ENCODE data around the gene CACNA1H. TPM values are rescaled to one million over a fixed set of nuclear protein-coding genes. Genes with fewer than 3 reads are reported as not detected.
"Not testable (repeated sequence)": the region's sequence is repeated elsewhere in the genome, so short reads cannot be mapped to it uniquely, and the experiment has no call there.

Gene CACNA1H
- total RNA-seq, 1 experiment from 2014 or later = 9.7 TPM

DNA sequence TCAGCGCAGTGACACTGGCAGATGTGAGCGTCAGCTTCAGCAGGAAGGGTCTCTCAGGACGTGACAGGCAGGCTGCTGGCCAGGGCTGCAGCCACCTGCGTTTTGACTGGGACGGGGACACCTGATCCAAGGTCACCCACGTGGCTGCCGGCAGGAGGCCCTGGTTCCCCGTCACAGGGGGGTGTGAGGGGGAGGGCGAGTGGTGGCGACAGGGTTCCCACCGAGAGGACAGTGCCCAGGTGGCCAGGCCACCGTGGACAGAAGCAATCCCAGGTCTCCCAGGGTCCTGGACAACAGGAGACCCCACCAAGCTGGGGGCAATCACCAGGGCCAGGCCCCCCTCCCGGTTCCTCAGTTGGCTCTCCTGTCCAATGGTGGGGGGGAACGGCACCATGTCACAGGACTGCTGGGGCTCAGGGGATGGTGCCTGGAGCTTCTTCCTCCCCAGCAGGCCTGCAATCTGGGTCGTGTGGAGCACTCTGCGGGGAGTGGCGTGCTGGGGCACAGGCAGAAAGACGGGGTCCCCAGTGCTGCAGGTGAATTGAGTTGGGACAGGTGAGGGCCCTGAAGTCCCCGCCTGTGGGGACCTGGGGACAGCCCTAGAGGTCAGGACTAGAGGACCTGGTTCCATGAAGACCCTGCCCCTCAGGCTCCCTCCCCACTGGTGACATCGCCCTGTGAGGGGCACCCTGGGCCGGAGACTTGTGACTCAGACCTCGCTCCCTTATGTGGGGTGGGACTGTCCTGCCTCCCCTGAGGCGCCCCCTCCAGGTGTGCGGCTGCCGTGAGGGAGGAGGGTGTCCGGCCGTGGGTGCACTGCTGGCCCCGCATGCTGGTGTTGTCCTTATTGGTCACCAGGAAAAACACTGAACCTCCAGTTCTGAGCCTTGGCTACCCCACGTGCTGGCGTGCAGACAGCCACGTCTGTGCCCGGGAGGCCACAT is 91.3 kb downstream of the CACNA1H start:
- in situ Hi-C loops (cut with HindIII; ENCODE audit: low pct_unique_long_range_greater_than_20kb, low sequenced_read_pairs); DNase-seq (ENCODE audit: low read depth): not testable (repeated sequence)

- in situ Hi-C loops (cut with HindIII; ENCODE audit: low pct_unique_long_range_greater_than_20kb, low sequenced_read_pairs) = no loop called here
- DNase-seq (ENCODE audit: low read depth) = no peak
Observed at GRCh38 chr16:1244881-1245280, 92.0 kb downstream of the CACNA1H start.

- in situ Hi-C loops (cut with HindIII; ENCODE audit: low pct_unique_long_range_greater_than_20kb, low sequenced_read_pairs) = no loop called here
- DNase-seq (ENCODE audit: low read depth) = no peak
Observed at GRCh38 chr16:1245452-1246020, 92.6 kb downstream of the CACNA1H start.

DNA sequence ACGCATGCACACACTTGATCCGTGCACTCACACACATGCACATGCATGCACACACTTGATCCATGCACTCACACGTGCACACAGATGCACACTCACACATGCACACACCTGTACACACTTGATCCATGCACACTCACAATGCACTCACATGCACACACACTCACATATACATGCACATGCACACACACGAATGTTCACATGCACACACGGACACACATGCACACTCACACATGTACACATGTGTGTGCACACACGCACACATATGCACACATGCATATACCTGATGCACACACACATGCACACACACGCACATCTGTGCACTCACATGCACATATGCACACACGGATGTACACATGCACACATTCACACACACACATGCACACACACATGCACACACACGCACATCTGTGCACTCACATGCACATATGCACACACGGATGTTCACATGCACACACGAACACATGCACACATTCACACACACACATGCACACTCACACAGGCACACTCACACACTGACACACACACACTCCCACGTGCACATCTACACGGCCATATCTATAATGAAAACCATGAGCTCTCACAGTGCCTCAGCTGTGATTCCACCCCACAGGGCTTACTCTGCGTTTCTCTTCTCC is 95.1 kb downstream of the CACNA1H start:
- DNase-seq (ENCODE audit: low read depth); in situ Hi-C loops (cut with HindIII; ENCODE audit: low pct_unique_long_range_greater_than_20kb, low sequenced_read_pairs): not testable (repeated sequence)

GRCh38 chr16:1249031-1249755 is 96.3 kb downstream of the CACNA1H start:
- in situ Hi-C loops (cut with HindIII; ENCODE audit: low pct_unique_long_range_greater_than_20kb, low sequenced_read_pairs); DNase-seq (ENCODE audit: low read depth): not testable (repeated sequence)

DNA sequence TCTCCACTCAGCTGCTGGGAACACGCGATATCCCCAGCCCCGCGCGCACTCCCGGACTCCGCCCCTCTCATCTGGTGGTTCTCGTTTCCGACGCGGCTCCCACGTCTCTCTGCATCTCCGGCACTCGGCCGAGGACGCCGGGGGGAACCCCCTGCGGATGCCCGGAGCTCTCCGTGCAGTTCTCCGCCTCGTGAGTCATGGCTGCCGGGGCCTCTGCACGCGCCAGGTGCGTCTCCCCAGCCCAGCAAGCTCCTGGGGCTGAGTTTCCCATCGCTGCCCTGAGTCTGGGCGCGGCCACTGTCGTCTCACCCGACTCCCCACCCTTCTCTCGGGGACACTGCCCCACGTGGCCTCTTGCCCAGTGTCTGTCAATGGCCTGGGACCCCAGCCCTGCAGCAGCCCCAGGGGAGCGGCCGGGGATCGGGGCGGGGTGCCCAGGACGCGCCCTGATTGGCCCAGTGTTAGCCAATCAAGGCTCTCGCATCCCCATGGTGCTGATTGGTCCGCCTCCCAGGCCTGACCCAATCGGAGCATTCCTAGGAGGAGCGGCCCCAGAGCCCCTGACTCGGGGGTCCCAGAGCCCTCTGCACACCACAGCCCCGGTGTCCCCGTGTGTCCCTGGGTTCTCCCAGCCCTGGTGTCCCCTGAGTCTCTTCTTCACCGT is 100.9 kb downstream of the CACNA1H start:
- in situ Hi-C loops (cut with HindIII; ENCODE audit: low pct_unique_long_range_greater_than_20kb, low sequenced_read_pairs) = not testable (repeated sequence)

GRCh38 chr16:1254821-1255220 is 101.9 kb downstream of the CACNA1H start:
- in situ Hi-C loops (cut with HindIII; ENCODE audit: low pct_unique_long_range_greater_than_20kb, low sequenced_read_pairs); DNase-seq (ENCODE audit: low read depth): not testable (repeated sequence)

More for the DNA sequence above, 100.9 kb downstream of the CACNA1H start:
- DNase-seq (ENCODE audit: low read depth) = not testable (repeated sequence)

GRCh38 chr16:1255276-1256122 is 102.6 kb downstream of the CACNA1H start, which contains the start of gene TPSD1:
TSS of gene TPSD1 (plus strand) at chr16:1256069. CDS start at chr16:1256281, 212 bp downstream.
- in situ Hi-C loops (cut with HindIII; ENCODE audit: low pct_unique_long_range_greater_than_20kb, low sequenced_read_pairs); DNase-seq (ENCODE audit: low read depth): not testable (repeated sequence)

DNA sequence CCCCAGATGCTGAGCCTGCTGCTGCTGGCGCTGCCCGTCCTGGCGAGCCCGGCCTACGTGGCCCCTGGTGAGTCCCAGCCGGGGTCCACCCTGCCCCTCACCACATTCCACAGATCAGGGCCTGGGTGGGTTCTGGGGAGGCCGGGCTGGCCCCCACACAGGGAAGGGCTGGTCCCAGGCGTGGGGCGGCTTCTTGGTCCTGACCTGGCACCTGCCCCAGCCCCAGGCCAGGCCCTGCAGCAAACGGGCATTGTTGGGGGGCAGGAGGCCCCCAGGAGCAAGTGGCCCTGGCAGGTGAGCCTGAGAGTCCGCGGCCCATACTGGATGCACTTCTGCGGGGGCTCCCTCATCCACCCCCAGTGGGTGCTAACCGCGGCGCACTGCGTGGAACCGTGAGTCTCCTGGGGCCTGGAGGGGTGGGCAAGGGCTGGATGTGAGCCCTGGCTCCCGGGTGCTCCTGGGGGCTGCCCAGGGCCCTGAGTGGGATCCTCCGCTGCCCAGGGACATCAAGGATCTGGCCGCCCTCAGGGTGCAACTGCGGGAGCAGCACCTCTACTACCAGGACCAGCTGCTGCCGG is 103.5 kb downstream of the CACNA1H start:
- DNase-seq (ENCODE audit: low read depth); in situ Hi-C loops (cut with HindIII; ENCODE audit: low pct_unique_long_range_greater_than_20kb, low sequenced_read_pairs): not testable (repeated sequence)

- in situ Hi-C loops (cut with HindIII; ENCODE audit: low pct_unique_long_range_greater_than_20kb, low sequenced_read_pairs) = no loop called here
- DNase-seq (ENCODE audit: low read depth) = no peak
Observed at GRCh38 chr16:1256874-1257322, 104.0 kb downstream of the CACNA1H start.

DNA sequence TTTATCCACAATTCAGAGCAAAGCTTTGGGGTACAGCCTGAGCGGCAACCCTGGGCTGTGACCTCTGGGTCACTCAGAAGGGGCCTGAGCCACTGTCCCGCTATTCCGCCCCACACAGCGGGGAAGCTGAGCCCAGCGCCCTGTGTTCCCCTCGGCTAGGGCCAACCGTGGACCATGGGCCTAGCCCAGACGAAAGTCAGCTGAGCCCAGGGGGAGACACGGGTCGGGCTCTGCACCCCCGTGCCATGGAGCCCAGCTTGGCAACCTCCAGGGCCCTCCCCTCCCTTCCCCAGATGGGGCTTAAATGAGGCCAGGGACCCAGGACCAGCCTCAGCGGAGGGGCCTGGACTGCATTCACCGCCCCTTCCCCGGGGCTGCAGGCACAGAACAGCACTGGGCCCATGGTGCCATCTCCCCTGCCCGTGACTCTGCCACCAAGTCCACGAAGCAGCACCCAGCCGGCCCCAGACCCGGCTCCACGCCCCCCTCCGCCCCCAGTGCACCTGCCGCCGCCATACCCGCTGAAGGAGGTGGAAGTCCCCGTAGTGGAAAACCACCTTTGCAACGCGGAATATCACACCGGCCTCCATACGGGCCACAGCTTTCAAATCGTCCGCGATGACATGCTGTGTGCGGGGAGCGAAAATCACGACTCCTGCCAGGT is 104.8 kb downstream of the CACNA1H start:
- in situ Hi-C loops (cut with HindIII; ENCODE audit: low pct_unique_long_range_greater_than_20kb, low sequenced_read_pairs) = no loop called here
- DNase-seq (ENCODE audit: low read depth) = no peak

DNA sequence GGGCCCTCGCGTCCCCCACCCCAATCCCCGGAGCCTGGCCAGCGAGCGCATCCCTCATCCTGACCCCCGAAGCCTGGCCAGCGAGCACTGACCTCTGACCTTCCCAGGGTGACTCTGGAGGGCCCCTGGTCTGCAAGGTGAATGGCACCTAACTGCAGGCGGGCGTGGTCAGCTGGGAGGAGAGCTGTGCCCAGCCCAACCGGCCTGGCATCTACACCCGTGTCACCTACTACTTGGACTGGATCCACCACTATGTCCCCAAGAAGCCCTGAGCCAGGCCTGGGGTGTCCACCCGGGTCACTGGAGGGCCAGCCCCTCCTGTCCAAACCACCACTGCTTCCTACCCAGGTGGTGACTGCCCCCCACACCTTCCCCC is 105.3 kb downstream of the CACNA1H start:
- in situ Hi-C loops (cut with HindIII; ENCODE audit: low pct_unique_long_range_greater_than_20kb, low sequenced_read_pairs) = no loop called here
- DNase-seq (ENCODE audit: low read depth) = no peak

DNA sequence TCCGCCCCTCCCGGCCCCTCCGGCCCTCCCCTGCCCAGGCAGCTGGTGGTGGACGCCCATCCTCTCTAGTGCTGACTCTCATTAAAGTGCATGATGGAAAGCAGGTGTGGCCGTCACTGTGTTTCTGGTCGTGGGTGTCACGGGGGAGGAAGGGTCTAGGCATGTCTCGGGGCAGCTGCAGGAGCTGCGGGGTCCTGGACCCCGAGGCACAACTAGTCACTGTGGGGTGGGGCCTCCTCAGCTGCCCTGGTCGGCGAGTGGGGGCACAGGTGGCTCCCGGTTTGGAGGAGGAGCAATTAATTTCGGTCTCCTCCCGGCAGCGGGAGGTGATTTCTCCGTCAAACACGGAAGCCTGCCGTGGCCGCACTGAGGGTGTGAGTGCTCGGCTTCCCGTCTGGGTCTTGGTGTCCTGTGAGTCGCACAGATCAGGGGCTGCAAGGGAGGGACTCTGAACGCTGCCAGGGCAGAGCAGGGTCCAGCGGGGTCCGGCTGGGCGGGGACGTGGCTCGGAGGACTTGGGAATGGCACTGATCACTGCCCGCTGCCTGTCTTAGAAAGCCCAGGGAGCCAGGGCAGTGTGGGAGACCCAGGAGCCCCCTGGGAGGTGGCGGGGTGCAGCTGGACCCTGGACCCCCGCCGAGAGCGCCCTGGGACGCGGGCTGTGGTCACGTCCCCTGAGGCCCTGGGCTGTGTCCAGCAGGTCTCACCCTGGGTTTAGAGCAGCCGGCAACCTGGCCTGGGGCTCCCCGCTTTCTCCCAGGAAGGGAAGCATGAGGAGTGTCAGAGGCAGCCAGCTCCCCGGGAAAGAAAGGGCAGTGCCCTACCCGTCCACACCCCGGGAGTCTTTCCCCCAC is 106.2 kb downstream of the CACNA1H start:
- in situ Hi-C loops (cut with HindIII; ENCODE audit: low pct_unique_long_range_greater_than_20kb, low sequenced_read_pairs) = no loop called here
- DNase-seq (ENCODE audit: low read depth) = no peak

DNA sequence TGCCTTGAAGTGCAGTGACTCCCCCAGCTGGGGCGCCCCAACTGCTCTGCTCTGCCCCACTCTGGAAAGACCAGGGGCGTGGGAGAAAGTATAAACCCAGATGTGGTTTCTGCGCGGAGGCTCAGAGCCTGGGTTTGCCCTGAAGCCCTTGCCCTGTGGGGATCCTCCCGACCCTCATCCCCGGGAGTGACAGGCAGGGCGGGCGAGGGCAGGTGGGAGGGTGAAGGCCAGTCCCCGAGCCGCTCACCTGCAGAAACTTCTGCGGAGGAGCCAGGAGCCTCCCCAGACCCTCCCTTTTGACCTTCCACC is 106.8 kb downstream of the CACNA1H start:
- DNase-seq (ENCODE audit: low read depth) = no peak
- in situ Hi-C loops (cut with HindIII; ENCODE audit: low pct_unique_long_range_greater_than_20kb, low sequenced_read_pairs) = no loop called here

DNA sequence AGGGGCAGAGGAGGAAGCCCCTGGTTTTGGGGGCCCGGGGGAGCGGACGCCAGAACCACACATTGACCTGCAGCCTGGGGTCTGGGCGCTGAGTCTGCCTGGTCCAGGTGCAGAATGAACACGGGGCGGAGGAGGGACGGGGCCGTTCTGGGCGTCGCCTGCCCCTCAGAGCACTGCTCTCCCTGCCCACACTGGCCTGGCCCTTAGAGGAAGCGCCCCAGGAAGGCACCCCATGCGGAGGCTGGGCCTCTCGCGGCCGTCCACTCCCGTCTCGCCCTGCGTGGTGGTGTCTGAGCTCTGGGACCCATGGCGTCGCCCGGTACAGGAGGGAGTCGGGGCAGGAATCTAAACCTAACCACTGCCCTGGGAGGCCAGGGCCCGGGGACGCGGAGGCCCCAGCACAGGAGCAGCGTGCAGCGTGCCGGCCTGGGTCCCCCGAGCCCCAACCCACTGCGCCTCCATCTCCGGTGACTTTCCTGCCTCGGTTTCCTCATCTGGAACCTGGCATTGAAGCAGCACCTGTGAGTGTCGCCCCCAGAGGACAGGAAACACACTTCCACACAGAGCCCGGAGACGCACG is 107.3 kb downstream of the CACNA1H start:
- DNase-seq (ENCODE audit: low read depth) = no peak
- in situ Hi-C loops (cut with HindIII; ENCODE audit: low pct_unique_long_range_greater_than_20kb, low sequenced_read_pairs) = no loop called here
